GM13977 (cell line): ENCODE results near the gene KIAA1328.

ENCODE experiments used
- DNase-seq: peaks from one replicate; pipeline ENCODE4 v3.0.0; 2012; ENCODE audit warnings: low spot score
- in situ Hi-C: fragments of 300-500 bp; cut with MboI; formaldehyde crosslinking; loops from one replicate; pipeline ENCODE4 v1.12.0; 2022; ENCODE audit warnings: low sequenced_read_pairs, low pct_unique_long_range_greater_than_20kb, mixed read lengths, inconsistent platforms; ENCODE audit not compliant: unreplicated experiment
- TF ChIP-seq, protein P1 (sequence below): IDR thresholded peaks from 2 replicates; pipeline ENCODE4 v1.5.1; 2012; ENCODE audit warnings: mild to moderate bottlenecking, control low read depth; ENCODE audit not compliant: insufficient read depth; ENCODE audit errors: extremely low read depth, missing control alignments

The KIAA1328 gene

DNA sequence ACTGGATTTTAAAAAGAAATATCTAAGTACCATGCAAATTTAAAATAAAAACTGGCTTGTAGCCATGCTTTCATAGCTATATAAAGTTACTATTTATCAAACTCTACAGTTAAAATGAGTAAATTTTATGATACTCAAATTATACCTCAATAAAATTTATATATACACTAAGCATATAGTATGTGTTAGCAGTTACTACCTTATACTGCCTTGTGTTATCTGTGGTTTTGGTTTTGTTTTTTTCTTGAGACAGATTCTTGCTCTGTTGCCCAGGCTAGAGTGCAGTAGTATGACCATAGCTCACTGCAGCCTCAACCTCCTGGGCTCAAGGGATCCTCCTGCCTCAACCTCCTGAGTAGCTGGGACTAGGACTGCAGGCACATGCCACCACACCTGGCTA lies 342.1 kb downstream of the KIAA1328 start:
- in situ Hi-C loops: no loop called here
- TF ChIP-seq, protein P1, sequence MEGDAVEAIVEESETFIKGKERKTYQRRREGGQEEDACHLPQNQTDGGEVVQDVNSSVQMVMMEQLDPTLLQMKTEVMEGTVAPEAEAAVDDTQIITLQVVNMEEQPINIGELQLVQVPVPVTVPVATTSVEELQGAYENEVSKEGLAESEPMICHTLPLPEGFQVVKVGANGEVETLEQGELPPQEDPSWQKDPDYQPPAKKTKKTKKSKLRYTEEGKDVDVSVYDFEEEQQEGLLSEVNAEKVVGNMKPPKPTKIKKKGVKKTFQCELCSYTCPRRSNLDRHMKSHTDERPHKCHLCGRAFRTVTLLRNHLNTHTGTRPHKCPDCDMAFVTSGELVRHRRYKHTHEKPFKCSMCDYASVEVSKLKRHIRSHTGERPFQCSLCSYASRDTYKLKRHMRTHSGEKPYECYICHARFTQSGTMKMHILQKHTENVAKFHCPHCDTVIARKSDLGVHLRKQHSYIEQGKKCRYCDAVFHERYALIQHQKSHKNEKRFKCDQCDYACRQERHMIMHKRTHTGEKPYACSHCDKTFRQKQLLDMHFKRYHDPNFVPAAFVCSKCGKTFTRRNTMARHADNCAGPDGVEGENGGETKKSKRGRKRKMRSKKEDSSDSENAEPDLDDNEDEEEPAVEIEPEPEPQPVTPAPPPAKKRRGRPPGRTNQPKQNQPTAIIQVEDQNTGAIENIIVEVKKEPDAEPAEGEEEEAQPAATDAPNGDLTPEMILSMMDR: no peak

GRCh38 chr18:37173384-37173783 lies 344.5 kb downstream of the KIAA1328 start:
- no peak for DNase-seq
- TF ChIP-seq, protein P1: no peak
- in situ Hi-C loops: no loop called here

More for the DNA sequence above, 342.1 kb downstream of the KIAA1328 start:
- DNase-seq: no peak

DNA sequence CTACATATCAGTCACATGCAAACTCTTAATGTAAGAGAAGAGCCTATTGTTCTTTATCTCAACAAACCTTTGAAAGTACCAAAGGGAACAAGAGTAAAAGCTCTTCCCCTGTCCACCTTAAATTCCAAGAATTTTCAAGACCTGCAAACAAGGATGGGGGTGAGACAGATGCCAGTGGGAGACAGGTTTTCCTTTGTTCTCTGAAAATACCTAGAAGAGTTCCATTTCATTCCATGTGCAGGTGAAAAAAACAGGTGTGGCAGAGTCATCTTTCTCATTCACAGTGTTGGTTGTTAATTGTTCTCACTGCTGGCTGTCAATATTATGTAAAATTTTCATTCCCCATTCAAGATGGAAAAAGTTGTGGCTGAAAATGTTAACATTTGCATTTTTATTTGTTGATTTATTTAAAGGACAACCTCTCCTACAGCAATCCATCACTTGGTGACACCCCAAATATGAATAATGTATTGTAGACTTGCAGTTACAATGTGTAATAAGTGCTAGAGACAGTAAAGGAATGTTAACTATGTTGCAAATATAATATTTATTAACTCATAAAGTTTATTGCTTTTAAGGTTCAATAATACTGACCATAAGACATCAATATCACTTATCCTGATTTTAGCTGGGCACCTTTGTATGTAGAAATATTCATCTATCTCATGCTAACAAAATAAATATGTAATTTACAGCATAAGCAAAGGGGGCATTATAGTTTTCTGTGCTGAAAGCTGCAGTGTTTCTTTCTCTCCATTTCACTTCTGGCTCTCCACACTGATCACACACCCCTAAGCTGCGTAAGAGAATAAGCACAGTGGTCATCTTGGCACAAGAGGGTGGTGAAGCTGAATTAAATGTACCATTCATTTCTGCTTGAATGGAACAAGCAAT lies 347.0 kb downstream of the KIAA1328 start:
- TF ChIP-seq, protein P1: no peak
- DNase-seq: no peak
- in situ Hi-C loops: no loop called here

DNA sequence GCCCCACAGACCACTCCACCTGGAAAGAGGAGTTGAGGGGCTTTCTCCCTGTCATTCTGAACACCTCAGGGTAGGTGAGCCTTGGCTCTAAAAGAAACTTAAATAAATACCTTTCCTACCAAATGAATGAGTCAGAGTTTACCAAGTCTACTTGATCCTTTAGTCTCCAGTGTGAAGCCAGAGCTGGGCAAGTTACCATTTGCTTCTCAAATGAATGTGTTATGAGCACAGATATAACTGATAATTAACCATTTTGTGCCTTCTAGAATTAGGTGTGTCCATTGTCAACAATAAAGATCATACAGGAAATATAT lies 347.7 kb downstream of the KIAA1328 start:
- no peak for DNase-seq
- TF ChIP-seq, protein P1: no peak
- in situ Hi-C loops: no loop called here

DNA sequence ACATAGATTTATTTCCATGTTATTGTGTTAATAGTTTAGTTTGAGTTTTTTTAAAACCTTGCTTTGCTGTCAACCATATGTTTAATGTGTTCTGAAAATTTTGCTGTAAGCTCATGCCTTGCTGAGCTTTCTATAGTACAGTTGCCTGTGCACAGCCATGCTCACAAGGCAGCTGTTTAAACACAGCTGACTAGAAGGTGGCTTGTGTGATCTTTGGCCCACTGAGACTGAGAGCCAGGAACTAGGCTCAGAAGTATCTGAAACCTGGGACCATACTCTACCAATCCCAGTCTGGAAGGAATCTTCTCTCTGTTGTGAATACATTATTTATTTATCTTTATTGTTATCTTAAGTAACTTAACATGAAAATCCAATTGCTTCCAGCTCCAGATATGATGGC lies 350.5 kb downstream of the KIAA1328 start:
- DNase-seq: no peak
- TF ChIP-seq, protein P1: no peak
- in situ Hi-C loops: no loop called here

DNA sequence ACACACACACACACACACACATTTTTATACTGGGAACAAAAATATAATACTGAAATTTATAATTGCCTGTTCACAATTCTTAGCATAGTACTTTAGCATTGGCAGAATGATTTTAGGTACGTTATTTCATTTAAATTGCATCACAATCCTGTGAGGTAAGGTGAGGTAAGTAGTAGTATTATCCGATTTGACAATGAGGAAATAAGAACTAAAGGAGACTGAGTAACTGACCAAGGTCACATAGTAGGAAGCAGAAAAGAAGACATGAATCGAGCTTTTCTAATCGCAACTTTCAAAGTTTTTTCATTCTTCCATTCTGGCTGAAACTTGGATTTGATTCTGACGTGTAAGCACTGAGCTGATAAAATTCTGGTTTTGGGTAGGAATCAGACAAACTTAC lies 351.2 kb downstream of the KIAA1328 start:
- no peak for DNase-seq
- in situ Hi-C loops: no loop called here
- TF ChIP-seq, protein P1: no peak
